H1 (cell line): ENCODE results near the gene LRRC32.

Source experiments
- EGR1 ChIP-seq: IDR thresholded peaks from 2 replicates; pipeline ENCODE4 v1.6.1; 2011; ENCODE audit warnings: low read depth, low read length, borderline replicate concordance
- EZH2 ChIP-seq: fragments of 200-600 bp; sonication (generic); IDR thresholded peaks from 2 replicates; pipeline ENCODE4 v1.7.1; 2012; ENCODE audit warnings: low read depth, mild to moderate bottlenecking, moderate library complexity, low read length, inconsistent platforms; ENCODE audit not compliant: severe bottlenecking
- PHF8 ChIP-seq: fragments of 200-600 bp; sonication (generic); conservative IDR thresholded peaks from 2 replicates; pipeline ENCODE4 v1.7.1; 2012; ENCODE audit warnings: low read depth, mild to moderate bottlenecking, inconsistent platforms, low read length, moderate library complexity
- SIN3A ChIP-seq, 2 experiments: IDR thresholded peaks in 1 of 2; conservative IDR thresholded peaks in 1 of 2; 2 replicates each; pipeline ENCODE4 v1.6.1; 2011 to 2012; ENCODE audit warnings: low read length in 2 of 2, improper control_type of control experiment in 1 of 2, low read depth in 1 of 2, mild to moderate bottlenecking in 1 of 2
- TF ChIP-seq, protein P1 (sequence below), 3 experiments: IDR thresholded peaks; 1 replicate in 2 of 3; 2 replicates in 1 of 3; pipeline versions ENCODE4 v1.5.1 to v1.6.1; 2011; ENCODE audit warnings: low read length in 3 of 3, mild to moderate bottlenecking in 3 of 3, inconsistent platforms in 2 of 3, low read depth in 1 of 3, moderate library complexity in 1 of 3; ENCODE audit not compliant: insufficient read depth in 1 of 3; ENCODE audit errors: control extremely low read depth in 1 of 3
- TF ChIP-seq, protein P2 (sequence below): IDR thresholded peaks from 2 replicates; pipeline ENCODE4 v1.6.1; 2012; ENCODE audit warnings: inconsistent platforms
- TF ChIP-seq, protein P3 (sequence below): IDR thresholded peaks from 2 replicates; pipeline ENCODE4 v1.6.1; 2011; ENCODE audit warnings: low read length, improper control_type of control experiment
- TF ChIP-seq, protein P4 (sequence below): fragments of 300-600 bp; sonication (generic); IDR thresholded peaks from 2 replicates; pipeline ENCODE4 v1.7.1; 2012; ENCODE audit warnings: low read length, moderate library complexity, mild to moderate bottlenecking, inconsistent platforms; ENCODE audit not compliant: insufficient replicate concordance

DNA sequence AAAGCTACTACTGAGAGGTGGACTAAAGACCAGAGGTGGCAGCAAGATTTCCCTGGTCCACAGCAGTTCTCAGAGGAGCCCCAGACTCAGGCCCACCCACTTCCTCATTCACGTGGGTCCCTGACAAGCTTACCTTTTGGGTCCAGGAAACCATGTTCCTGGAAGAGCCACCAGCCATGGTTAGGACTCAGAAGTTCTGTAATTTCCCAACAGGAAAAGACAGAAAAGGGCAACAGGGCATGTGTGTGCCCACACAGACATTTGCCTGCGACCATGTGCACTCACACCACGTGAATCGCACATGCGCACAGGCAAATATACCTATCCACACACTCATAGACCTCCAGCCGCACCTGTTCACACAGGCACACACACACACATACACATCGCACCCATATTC lies 42.9 kb downstream of the LRRC32 start:
- no peak for TF ChIP-seq SIN3A (conservative IDR thresholded peaks at IDR 0.05 in 1 of 2, IDR thresholded peaks at IDR 0.05 in 1 of 2; ENCODE audit: low read depth in 1 of 2, low read length in 2 of 2)
- TF ChIP-seq, protein P1, sequence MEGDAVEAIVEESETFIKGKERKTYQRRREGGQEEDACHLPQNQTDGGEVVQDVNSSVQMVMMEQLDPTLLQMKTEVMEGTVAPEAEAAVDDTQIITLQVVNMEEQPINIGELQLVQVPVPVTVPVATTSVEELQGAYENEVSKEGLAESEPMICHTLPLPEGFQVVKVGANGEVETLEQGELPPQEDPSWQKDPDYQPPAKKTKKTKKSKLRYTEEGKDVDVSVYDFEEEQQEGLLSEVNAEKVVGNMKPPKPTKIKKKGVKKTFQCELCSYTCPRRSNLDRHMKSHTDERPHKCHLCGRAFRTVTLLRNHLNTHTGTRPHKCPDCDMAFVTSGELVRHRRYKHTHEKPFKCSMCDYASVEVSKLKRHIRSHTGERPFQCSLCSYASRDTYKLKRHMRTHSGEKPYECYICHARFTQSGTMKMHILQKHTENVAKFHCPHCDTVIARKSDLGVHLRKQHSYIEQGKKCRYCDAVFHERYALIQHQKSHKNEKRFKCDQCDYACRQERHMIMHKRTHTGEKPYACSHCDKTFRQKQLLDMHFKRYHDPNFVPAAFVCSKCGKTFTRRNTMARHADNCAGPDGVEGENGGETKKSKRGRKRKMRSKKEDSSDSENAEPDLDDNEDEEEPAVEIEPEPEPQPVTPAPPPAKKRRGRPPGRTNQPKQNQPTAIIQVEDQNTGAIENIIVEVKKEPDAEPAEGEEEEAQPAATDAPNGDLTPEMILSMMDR (IDR thresholded peaks at IDR 0.05; ENCODE audit: control extremely low read depth in 1 of 3, insufficient read depth in 1 of 3, low read depth in 1 of 3, low read length in 3 of 3): no peak
- TF ChIP-seq, protein P2, sequence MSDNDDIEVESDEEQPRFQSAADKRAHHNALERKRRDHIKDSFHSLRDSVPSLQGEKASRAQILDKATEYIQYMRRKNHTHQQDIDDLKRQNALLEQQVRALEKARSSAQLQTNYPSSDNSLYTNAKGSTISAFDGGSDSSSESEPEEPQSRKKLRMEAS: no peak
- TF ChIP-seq, protein P3, sequence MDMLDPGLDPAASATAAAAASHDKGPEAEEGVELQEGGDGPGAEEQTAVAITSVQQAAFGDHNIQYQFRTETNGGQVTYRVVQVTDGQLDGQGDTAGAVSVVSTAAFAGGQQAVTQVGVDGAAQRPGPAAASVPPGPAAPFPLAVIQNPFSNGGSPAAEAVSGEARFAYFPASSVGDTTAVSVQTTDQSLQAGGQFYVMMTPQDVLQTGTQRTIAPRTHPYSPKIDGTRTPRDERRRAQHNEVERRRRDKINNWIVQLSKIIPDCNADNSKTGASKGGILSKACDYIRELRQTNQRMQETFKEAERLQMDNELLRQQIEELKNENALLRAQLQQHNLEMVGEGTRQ: no peak
- TF ChIP-seq EZH2: no peak
- TF ChIP-seq, protein P4, sequence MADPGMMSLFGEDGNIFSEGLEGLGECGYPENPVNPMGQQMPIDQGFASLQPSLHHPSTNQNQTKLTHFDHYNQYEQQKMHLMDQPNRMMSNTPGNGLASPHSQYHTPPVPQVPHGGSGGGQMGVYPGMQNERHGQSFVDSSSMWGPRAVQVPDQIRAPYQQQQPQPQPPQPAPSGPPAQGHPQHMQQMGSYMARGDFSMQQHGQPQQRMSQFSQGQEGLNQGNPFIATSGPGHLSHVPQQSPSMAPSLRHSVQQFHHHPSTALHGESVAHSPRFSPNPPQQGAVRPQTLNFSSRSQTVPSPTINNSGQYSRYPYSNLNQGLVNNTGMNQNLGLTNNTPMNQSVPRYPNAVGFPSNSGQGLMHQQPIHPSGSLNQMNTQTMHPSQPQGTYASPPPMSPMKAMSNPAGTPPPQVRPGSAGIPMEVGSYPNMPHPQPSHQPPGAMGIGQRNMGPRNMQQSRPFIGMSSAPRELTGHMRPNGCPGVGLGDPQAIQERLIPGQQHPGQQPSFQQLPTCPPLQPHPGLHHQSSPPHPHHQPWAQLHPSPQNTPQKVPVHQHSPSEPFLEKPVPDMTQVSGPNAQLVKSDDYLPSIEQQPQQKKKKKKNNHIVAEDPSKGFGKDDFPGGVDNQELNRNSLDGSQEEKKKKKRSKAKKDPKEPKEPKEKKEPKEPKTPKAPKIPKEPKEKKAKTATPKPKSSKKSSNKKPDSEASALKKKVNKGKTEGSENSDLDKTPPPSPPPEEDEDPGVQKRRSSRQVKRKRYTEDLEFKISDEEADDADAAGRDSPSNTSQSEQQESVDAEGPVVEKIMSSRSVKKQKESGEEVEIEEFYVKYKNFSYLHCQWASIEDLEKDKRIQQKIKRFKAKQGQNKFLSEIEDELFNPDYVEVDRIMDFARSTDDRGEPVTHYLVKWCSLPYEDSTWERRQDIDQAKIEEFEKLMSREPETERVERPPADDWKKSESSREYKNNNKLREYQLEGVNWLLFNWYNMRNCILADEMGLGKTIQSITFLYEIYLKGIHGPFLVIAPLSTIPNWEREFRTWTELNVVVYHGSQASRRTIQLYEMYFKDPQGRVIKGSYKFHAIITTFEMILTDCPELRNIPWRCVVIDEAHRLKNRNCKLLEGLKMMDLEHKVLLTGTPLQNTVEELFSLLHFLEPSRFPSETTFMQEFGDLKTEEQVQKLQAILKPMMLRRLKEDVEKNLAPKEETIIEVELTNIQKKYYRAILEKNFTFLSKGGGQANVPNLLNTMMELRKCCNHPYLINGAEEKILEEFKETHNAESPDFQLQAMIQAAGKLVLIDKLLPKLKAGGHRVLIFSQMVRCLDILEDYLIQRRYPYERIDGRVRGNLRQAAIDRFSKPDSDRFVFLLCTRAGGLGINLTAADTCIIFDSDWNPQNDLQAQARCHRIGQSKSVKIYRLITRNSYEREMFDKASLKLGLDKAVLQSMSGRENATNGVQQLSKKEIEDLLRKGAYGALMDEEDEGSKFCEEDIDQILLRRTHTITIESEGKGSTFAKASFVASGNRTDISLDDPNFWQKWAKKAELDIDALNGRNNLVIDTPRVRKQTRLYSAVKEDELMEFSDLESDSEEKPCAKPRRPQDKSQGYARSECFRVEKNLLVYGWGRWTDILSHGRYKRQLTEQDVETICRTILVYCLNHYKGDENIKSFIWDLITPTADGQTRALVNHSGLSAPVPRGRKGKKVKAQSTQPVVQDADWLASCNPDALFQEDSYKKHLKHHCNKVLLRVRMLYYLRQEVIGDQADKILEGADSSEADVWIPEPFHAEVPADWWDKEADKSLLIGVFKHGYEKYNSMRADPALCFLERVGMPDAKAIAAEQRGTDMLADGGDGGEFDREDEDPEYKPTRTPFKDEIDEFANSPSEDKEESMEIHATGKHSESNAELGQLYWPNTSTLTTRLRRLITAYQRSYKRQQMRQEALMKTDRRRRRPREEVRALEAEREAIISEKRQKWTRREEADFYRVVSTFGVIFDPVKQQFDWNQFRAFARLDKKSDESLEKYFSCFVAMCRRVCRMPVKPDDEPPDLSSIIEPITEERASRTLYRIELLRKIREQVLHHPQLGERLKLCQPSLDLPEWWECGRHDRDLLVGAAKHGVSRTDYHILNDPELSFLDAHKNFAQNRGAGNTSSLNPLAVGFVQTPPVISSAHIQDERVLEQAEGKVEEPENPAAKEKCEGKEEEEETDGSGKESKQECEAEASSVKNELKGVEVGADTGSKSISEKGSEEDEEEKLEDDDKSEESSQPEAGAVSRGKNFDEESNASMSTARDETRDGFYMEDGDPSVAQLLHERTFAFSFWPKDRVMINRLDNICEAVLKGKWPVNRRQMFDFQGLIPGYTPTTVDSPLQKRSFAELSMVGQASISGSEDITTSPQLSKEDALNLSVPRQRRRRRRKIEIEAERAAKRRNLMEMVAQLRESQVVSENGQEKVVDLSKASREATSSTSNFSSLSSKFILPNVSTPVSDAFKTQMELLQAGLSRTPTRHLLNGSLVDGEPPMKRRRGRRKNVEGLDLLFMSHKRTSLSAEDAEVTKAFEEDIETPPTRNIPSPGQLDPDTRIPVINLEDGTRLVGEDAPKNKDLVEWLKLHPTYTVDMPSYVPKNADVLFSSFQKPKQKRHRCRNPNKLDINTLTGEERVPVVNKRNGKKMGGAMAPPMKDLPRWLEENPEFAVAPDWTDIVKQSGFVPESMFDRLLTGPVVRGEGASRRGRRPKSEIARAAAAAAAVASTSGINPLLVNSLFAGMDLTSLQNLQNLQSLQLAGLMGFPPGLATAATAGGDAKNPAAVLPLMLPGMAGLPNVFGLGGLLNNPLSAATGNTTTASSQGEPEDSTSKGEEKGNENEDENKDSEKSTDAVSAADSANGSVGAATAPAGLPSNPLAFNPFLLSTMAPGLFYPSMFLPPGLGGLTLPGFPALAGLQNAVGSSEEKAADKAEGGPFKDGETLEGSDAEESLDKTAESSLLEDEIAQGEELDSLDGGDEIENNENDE: no peak
- TF ChIP-seq EGR1: no peak
- TF ChIP-seq PHF8: no peak
